WTC11 (cell line): ENCODE results near the gene CELF1. TPM values are rescaled to one million over a fixed set of nuclear protein-coding genes. Genes with fewer than 3 reads are reported as not detected.

Source experiments
- ATAC-seq: fragments of 200-7000 bp; cut with Tn5 transposase; 2 replicates; pipeline ENCODE4 v1.10.0; 2021; ENCODE audit warnings: mild to moderate bottlenecking, moderate library complexity
- CTCF ChIA-PET: fragments of 300-600 bp; sonication (Branson Sonifier 250); formaldehyde crosslinking; loops from one replicate; lab custom pipeline; 2021; ENCODE audit warnings: antibody characterized with exemption; lab: Charles Lee
- POLR2A ChIA-PET: fragments of 350-600 bp; sonication (Branson Sonifier 250); formaldehyde crosslinking; loops from one replicate; lab custom pipeline; 2021; ENCODE audit warnings: antibody characterized with exemption; lab: Charles Lee
- DNase-seq: peaks from one replicate; pipeline ENCODE4 v3.0.0; 2021; ENCODE audit warnings: low spot score
- H3K27ac Mint-ChIP-seq: 2 replicates; pipeline ENCODE4 v1.8.0; 2021; ENCODE audit warnings: mixed read lengths
- H3K27me3 Mint-ChIP-seq: 2 replicates; pipeline ENCODE4 v1.8.0; 2021; ENCODE audit warnings: low read depth, mild to moderate bottlenecking, moderate library complexity, mixed read lengths
- H3K36me3 Mint-ChIP-seq: 2 replicates; pipeline ENCODE4 v1.8.0; 2021; ENCODE audit warnings: mixed read lengths
- H3K4me1 Mint-ChIP-seq: 2 replicates; pipeline ENCODE4 v1.8.0; 2022; ENCODE audit warnings: mixed read lengths
- H3K4me3 Mint-ChIP-seq: 2 replicates; pipeline ENCODE4 v1.8.0; 2021; ENCODE audit warnings: mild to moderate bottlenecking, moderate library complexity, mixed read lengths
- H3K9me3 Mint-ChIP-seq: 2 replicates; pipeline ENCODE4 v1.8.0; 2021; ENCODE audit warnings: mixed read lengths
- AFF4 ChIP-seq: sonication (generic); formaldehyde crosslinking; IDR thresholded peaks from 2 replicates; pipeline ENCODE4 v1.8.1; 2023; ENCODE audit warnings: mild to moderate bottlenecking, missing genetic modification reagents, borderline replicate concordance
- ELF4 ChIP-seq: sonication (generic); formaldehyde crosslinking; IDR thresholded peaks from 2 replicates; pipeline ENCODE4 v1.8.1; 2022; ENCODE audit warnings: low read depth, mild to moderate bottlenecking, moderate library complexity, missing genetic modification reagents
- EMX1 ChIP-seq: fragments of 250-450 bp; sonication (Bioruptor Pico); IDR thresholded peaks from 2 replicates; pipeline ENCODE4 v1.8.0; 2021; ENCODE audit warnings: mild to moderate bottlenecking
- FOXP1 ChIP-seq: sonication (generic); formaldehyde crosslinking; IDR thresholded peaks from 2 replicates; pipeline ENCODE4 v1.8.0; 2022; ENCODE audit warnings: missing genetic modification reagents, mild to moderate bottlenecking, moderate library complexity, borderline replicate concordance
- GABPB1 ChIP-seq: sonication (generic); formaldehyde crosslinking; IDR thresholded peaks from 2 replicates; pipeline ENCODE4 v1.8.1; 2023; ENCODE audit warnings: mild to moderate bottlenecking, missing genetic modification reagents
- MXD4 ChIP-seq: fragments of 250-450 bp; sonication (Bioruptor Pico); IDR thresholded peaks from 2 replicates; pipeline ENCODE4 v1.8.0; 2021; ENCODE audit warnings: mild to moderate bottlenecking, moderate library complexity, borderline replicate concordance
- MYBL2 ChIP-seq: sonication (generic); formaldehyde crosslinking; IDR thresholded peaks from 2 replicates; pipeline ENCODE4 v1.8.1; 2023; ENCODE audit warnings: mild to moderate bottlenecking, moderate library complexity, missing genetic modification reagents
- NFYB ChIP-seq: sonication (generic); formaldehyde crosslinking; conservative IDR thresholded peaks from 2 replicates; pipeline ENCODE4 v1.8.0; 2022; ENCODE audit warnings: low read depth, missing genetic modification reagents
- ZNF263 ChIP-seq: sonication (generic); formaldehyde crosslinking; IDR thresholded peaks from 2 replicates; pipeline ENCODE4 v1.8.1; 2022; ENCODE audit warnings: low read depth, mild to moderate bottlenecking, moderate library complexity, missing genetic modification reagents
- total RNA-seq: library from RNA; stranded (reverse); gene quantifications from 3 replicates; pipeline ENCODE4 v1.2.3, GENCODE V29; 2021
- TF ChIP-seq, protein P1 (sequence below): sonication (generic); formaldehyde crosslinking; IDR thresholded peaks from 2 replicates; pipeline ENCODE4 v1.8.1; 2023; ENCODE audit warnings: mild to moderate bottlenecking, missing genetic modification reagents
- TF ChIP-seq, protein P2 (sequence below): sonication (generic); formaldehyde crosslinking; IDR thresholded peaks from 2 replicates; pipeline ENCODE4 v1.8.1; 2022; ENCODE audit warnings: missing genetic modification reagents, borderline replicate concordance

The CELF1 gene
- total RNA-seq, 1 experiment from 2014 or later: 177 TPM

GRCh38 chr11:47469361-47470179 lies 83.4 kb downstream of the CELF1 start:
- POLR2A ChIA-PET: no interaction called here
- Mint-ChIP-seq H3K36me3 (peaks cover 48% of the 10 kb centered on the region), H3K4me1 (peaks cover 52% of the 10 kb centered on the region), H3K27ac (peak overlapping the region; percentile 79), H3K27me3 (no peaks in the 10 kb centered on the region), H3K9me3 (no peaks in the 10 kb centered on the region), H3K4me3 (no peak overlapping the region)
- ATAC-seq (peak; percentile 60), DNase-seq (no peak)
- CTCF ChIA-PET: interaction anchor here (2.3 kb wide), 1 partner anchor 15 kb away, joined by 7 read pairs; no protein-coding TSS in a partner anchor
- TF ChIP-seq ZNF263 (CRISPR knock-in tag) (peak; percentile 58; the same call in 1 of the 2 replicates), AFF4 (CRISPR knock-in tag) (no peak), GABPB1 (CRISPR knock-in tag) (no peak)

DNA sequence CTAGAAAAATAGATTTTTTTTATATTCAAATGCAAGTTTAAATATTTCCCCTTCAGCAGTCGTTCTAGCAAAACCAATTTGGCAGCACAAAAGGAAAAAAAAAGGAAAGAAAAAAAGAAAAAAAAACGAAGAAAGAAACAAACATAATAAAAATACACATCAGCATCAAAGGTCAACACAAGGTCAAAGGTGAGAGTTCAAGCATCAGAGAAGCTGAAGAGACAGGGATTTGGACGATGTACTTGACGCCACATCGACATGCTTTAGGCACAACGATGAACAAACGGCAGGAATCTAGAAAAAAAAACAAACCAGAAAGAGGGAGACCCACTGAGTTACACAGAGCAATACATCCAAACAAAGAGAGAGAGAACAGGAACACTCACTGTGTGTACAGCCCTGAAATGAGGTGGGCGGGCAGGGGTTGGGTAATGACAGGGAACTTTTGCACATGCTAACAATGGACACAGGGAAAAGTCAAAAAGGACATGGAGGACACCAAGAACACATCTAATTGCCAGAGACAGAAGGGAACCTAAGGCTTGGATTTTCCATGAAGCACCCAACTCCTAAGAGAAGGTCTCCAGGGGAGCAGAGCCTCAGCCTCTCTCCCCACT lies 84.2 kb downstream of the CELF1 start:
- Mint-ChIP-seq H3K27me3 (no peaks in the 10 kb centered on the region), H3K4me3 (no peak overlapping the region), H3K4me1 (peaks cover 52% of the 10 kb centered on the region), H3K27ac (peak overlapping the region; percentile 66; the same call in 1 of the 2 replicates), H3K36me3 (peaks cover 44% of the 10 kb centered on the region), H3K9me3 (no peaks in the 10 kb centered on the region)
- ChIA-PET POLR2A (no interaction called here), CTCF (interaction anchor here (2.3 kb wide), 1 partner anchor 14 kb away, joined by 7 read pairs; no protein-coding TSS in a partner anchor)
- no peak for TF ChIP-seq MXD4
- no peak for TF ChIP-seq EMX1
- no peak for TF ChIP-seq ELF4 (CRISPR knock-in tag)
- no peak for TF ChIP-seq AFF4 (CRISPR knock-in tag)
- TF ChIP-seq, protein P1, sequence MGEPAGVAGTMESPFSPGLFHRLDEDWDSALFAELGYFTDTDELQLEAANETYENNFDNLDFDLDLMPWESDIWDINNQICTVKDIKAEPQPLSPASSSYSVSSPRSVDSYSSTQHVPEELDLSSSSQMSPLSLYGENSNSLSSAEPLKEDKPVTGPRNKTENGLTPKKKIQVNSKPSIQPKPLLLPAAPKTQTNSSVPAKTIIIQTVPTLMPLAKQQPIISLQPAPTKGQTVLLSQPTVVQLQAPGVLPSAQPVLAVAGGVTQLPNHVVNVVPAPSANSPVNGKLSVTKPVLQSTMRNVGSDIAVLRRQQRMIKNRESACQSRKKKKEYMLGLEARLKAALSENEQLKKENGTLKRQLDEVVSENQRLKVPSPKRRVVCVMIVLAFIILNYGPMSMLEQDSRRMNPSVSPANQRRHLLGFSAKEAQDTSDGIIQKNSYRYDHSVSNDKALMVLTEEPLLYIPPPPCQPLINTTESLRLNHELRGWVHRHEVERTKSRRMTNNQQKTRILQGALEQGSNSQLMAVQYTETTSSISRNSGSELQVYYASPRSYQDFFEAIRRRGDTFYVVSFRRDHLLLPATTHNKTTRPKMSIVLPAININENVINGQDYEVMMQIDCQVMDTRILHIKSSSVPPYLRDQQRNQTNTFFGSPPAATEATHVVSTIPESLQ (CRISPR knock-in tag): no peak
- no peak for TF ChIP-seq MYBL2 (CRISPR knock-in tag)
- TF ChIP-seq, protein P2, sequence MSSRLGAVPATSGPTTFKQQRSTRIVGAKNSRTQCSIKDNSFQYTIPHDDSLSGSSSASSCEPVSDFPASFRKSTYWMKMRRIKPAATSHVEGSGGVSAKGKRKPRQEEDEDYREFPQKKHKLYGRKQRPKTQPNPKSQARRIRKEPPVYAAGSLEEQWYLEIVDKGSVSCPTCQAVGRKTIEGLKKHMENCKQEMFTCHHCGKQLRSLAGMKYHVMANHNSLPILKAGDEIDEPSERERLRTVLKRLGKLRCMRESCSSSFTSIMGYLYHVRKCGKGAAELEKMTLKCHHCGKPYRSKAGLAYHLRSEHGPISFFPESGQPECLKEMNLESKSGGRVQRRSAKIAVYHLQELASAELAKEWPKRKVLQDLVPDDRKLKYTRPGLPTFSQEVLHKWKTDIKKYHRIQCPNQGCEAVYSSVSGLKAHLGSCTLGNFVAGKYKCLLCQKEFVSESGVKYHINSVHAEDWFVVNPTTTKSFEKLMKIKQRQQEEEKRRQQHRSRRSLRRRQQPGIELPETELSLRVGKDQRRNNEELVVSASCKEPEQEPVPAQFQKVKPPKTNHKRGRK (CRISPR knock-in tag): no peak
- TF ChIP-seq NFYB (CRISPR knock-in tag): no peak
- no peak for TF ChIP-seq FOXP1 (CRISPR knock-in tag)
- ATAC-seq (no peak), DNase-seq (no peak)
